GM12865 (cell line): ENCODE measurements around the gene CPZ.
"Not testable (repeated sequence)": the region's sequence is repeated elsewhere in the genome, so short reads cannot be mapped to it uniquely, and the experiment has no call there.

Source experiments
- DNase-seq: peaks from one replicate; pipeline ENCODE4 v3.0.0; 2010; ENCODE audit warnings: low read depth
- H3K4me3 ChIP-seq: 2 replicates; pipeline ENCODE4 v1.5.1; 2011; ENCODE audit warnings: mild to moderate bottlenecking, low read depth, low read length, control low read depth
- TF ChIP-seq, protein P1 (sequence below): IDR thresholded peaks from 2 replicates; pipeline ENCODE4 v1.5.1; 2011; ENCODE audit warnings: low read length, control low read depth, low read depth, inconsistent platforms; ENCODE audit not compliant: insufficient read depth; ENCODE audit errors: missing control alignments

The CPZ gene

DNA sequence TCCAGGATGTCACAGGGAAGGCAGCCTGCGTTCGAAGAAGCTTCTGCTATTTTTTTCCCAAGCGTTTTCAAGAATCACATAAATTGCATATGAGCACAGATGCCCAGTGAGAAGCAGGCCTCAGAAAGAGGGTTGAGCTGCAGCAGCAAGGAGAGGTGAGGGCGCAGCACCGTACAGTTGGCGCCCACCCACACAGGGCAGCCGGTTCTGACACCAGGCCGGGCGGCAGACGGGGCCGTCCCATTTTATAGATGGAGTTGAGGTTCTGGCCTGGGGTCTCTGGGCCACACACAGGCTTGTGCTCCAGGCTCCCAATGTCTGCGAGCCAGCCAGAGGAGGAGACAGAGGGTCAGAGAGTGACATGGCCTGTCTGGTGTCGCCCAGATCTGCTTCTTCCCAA lies 22.8 kb downstream of the CPZ start:
- no peak overlapping the region for H3K4me3 ChIP-seq
- TF ChIP-seq, protein P1, sequence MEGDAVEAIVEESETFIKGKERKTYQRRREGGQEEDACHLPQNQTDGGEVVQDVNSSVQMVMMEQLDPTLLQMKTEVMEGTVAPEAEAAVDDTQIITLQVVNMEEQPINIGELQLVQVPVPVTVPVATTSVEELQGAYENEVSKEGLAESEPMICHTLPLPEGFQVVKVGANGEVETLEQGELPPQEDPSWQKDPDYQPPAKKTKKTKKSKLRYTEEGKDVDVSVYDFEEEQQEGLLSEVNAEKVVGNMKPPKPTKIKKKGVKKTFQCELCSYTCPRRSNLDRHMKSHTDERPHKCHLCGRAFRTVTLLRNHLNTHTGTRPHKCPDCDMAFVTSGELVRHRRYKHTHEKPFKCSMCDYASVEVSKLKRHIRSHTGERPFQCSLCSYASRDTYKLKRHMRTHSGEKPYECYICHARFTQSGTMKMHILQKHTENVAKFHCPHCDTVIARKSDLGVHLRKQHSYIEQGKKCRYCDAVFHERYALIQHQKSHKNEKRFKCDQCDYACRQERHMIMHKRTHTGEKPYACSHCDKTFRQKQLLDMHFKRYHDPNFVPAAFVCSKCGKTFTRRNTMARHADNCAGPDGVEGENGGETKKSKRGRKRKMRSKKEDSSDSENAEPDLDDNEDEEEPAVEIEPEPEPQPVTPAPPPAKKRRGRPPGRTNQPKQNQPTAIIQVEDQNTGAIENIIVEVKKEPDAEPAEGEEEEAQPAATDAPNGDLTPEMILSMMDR, result no peak
- no peak for DNase-seq

DNA sequence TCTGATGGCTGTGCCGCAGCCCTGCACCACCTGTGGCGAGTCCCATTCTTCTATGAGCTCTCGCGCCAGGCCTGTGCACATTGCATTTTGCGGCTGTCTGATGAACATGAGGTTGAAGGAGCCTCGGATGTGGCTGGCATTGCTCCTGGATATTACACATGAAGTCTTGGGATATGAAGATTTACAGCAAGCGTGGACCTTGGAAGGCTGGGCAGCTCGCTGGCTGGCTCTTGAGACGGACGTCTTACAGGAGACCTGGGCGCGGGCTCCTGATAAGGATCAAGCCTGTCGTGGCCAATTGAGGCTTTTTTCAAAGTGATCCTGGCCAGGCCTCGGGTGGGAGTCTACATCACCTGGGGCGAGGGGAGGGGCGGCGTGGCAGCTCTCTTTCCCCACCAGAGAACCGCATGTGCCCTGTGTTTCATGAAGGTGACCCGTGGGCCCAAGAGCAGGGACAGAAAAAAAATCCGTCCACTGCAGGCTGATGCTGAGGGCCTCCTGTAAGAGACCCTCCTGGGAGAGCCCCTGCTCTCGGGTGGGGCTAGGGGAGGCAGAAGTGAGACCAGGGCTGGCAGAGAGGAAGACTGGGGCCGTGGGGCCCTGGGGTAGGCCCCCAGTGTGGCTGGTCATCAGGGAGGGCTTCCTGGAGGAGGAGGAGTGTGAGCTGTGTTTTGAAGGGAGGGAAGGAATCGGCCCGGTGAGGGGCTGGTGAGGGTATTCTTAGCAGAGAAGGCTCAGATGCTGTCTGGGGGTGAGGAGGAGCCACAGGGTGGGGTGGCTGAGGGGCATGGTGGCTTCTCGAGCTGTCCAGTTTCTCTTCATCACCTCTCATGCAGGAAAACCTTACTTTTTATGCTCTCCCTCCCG lies 23.6 kb downstream of the CPZ start:
- no peak for DNase-seq
- TF ChIP-seq, protein P1, result no peak
- H3K4me3 ChIP-seq, result no peak overlapping the region

DNA sequence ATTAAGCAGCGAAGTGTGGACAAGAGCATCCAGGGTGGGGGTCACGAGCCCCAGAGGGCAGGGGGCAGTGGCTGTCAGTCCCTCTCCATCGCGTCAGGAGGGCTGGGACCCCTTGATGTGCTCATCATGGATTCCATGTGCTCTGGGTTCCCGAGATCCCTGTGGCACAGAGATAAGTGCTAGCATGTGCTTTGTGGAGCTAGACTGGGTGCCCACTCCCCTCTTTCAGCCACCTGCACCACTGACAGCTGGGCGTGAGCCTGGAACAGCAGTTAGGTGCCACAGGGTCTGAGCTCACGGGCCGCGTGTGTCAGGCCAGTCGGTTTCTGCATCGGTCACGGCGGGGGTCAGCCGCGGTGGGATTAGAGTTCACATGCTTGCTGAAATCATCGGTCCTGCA lies 24.3 kb downstream of the CPZ start:
- H3K4me3 ChIP-seq, result no peak overlapping the region
- TF ChIP-seq, protein P1, result no peak
- DNase-seq, result no peak

DNA sequence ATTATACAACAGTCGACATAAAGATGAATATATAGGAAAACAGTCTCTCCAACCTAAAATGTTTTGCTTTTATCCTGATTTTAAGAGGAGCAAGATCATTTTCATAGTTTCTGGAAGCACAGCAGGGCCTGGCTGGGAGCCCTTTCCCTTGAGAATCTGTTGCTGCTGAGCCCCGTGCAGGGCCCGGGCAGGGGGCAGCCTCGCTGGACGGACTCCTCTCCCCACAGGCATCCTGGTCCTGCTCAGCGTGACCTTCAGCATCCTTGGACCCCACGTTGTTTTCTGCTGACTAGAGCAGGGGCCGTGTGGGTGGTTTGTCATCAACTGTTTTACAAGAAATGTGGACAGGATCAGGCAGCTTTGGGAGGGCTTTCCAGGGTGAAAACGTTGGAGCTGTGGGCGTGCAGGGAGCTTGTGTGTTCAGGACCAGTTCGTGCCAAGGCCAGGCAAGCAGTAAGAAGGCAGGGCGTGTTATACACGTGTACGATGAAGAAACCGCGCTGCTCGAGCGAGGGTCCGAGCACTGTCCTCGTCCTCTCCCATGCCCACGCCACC lies 25.0 kb downstream of the CPZ start:
- no peak overlapping the region for H3K4me3 ChIP-seq
- no peak for DNase-seq
- TF ChIP-seq, protein P1, result no peak

DNA sequence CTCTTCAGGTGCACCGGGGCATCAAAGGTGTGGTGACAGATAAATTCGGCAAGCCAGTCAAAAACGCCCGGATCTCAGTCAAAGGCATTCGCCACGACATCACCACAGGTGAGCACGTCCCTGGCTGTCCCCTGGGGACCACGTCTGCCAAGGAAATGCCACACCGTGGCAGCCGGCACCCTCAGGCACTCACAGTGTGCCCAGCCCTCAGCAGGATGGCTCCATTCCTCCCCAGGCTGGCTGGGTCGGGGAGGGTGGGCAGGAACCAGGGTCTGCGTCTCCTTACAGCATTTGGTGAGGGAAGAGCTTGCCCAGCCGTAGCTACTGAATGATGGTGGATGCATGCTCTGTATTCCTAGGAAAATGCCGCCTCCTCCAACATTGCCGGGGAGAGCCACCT lies 25.9 kb downstream of the CPZ start:
- TF ChIP-seq, protein P1, result no peak
- H3K4me3 ChIP-seq, result no peak overlapping the region
- no peak for DNase-seq

DNA sequence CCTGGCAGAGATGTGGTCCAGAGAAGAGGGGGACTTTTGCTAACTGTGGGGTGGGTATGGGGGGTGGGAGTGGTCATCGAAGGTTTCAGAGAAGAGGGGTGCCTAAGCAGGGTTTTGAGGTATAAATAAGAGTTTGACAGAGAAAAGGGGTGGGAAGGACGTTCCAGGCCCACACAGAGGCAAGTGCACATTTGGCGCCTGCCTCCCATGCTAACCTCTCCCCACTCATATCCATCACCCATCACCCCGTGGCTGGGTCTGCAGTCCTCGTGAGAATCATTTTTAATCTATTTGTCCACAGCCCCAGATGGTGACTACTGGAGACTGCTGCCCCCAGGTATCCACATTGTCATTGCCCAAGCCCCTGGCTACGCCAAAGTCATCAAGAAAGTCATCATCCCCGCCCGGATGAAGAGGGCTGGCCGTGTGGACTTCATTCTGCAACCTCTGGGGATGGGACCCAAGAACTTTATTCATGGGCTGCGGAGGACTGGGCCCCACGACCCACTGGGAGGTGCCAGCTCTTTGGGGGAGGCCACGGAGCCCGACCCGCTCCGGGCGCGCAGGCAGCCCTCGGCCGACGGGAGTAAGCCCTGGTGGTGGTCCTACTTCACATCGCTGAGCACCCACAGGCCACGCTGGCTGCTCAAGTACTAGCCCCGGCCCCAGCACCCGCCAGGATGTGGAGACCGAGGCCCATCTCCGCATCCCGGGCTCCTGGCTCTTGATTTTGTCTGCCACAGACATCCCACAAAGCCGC lies 26.6 kb downstream of the CPZ start:
- DNase-seq, result no peak
- H3K4me3 ChIP-seq, result no peak overlapping the region
- TF ChIP-seq, protein P1, result no peak

DNA sequence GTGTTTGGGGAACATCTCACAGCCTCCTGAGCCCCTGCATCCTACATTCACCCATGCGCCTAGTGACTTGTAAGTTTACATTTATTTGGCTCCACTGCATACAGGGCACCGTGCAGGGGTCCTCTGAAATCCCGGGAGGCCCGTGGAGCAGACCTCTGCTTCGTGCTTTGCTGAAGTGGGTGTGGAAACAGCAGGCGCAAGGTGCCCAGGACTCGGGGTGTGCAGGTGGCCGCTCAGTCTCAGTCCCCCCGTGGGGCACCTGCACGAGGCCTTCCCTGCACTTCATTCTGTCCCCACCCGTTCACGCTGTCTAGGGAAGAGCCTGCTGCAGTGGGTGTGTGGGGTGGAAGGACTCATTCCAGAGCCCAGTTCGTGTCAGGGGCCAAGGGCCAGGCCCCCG lies 28.6 kb downstream of the CPZ start:
- DNase-seq, H3K4me3 ChIP-seq: not testable (repeated sequence)

DNA sequence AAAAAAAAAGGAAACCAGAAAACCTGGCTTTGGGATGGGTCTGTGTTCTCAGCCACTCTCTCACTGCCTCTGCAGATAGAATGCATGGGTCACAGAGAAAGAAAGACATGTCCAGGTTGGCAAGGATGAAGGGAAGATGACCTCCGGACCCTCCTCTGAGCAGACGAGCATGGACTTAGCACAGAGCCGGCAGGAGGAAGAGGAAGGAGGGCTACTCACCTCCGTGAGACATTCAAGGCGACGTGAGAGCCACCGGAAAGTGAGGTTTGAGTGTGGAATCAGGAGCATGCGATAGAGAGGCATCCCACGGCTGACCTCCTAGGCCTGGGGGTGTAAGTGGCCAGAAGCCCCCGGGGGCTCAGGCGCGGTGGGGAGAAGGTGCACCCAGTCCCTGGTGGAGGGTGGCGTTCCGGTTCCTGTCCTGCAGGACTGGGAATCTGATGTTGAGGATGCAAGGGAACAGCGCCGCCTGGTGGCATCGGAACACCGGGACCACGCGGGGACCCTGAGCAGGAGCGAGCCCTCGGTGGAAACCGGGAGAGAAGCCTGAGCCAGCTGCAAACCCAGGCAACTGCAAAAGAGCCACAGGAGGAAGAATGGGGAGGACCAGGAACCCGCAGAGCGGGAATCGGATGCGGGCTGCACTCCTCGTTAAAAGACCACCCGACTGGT lies 32.2 kb downstream of the CPZ start:
- not testable (repeated sequence) for DNase-seq, H3K4me3 ChIP-seq

DNA sequence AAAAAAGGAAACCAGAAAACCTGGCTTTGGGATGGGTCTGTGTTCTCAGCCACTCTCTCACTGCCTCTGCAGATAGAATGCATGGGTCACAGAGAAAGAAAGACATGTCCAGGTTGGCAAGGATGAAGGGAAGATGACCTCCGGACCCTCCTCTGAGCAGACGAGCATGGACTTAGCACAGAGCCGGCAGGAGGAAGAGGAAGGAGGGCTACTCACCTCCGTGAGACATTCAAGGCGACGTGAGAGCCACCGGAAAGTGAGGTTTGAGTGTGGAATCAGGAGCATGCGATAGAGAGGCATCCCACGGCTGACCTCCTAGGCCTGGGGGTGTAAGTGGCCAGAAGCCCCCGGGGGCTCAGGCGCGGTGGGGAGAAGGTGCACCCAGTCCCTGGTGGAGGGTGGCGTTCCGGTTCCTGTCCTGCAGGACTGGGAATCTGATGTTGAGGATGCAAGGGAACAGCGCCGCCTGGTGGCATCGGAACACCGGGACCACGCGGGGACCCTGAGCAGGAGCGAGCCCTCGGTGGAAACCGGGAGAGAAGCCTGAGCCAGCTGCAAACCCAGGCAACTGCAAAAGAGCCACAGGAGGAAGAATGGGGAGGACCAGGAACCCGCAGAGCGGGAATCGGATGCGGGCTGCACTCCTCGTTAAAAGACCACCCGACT lies 37.8 kb downstream of the CPZ start:
- not testable (repeated sequence) for H3K4me3 ChIP-seq, DNase-seq

DNA sequence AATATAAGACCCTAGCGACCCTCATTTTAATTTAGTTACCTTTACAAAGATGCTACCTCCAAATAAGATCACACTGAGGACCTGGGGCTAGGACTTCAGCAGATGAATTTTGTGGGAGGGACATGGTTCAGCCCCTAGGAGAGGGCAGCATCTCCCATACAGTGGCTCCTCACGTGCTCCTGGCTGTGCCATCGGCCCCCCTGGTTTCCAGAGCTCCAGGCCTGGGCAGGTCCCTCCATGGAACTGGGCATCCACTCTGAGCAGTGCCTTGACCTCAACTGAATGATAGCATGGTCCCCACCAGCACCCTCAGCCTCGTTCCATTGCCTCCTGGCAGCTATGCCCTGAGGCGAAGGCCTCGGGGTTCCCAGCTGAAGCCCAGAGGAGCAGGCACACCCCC lies 39.3 kb downstream of the CPZ start:
- not testable (repeated sequence) for H3K4me3 ChIP-seq, DNase-seq
